ENCODE results near the gene SERTAD1. TPM values are rescaled to one million over a fixed set of nuclear protein-coding genes. Genes with fewer than 3 reads are reported as not detected.

The SERTAD1 gene
- total RNA-seq, 1 donor from 2014 or later, result 3.2 TPM

GRCh38 chr19:40393894-40394815, 31.6 kb downstream of the SERTAD1 start:
- no peaks in the 10 kb centered on the region for H3K9me3 Mint-ChIP-seq
- DNase-seq (ENCODE audit: low read depth, low spot score), result no peak
- peak overlapping the region; percentile 84 for H3K27ac Mint-ChIP-seq (ENCODE audit: unreplicated experiment)
- no peaks in the 10 kb centered on the region for H3K27me3 Mint-ChIP-seq (ENCODE audit: low read depth)
- H3K4me1 Mint-ChIP-seq, result peaks cover 3% of the 10 kb centered on the region
- no peaks in the 10 kb centered on the region for H3K36me3 Mint-ChIP-seq (ENCODE audit: low read depth)
- H3K4me3 Mint-ChIP-seq, result no peak overlapping the region
- TF ChIP-seq CTCF (conservative IDR thresholded peaks at IDR 0.05), result no peak

- Mint-ChIP-seq H3K4me3 (no peak overlapping the region), H3K4me1 (no peaks in the 10 kb centered on the region), H3K27me3 (ENCODE audit: low read depth) (no peaks in the 10 kb centered on the region), H3K9me3 (no peaks in the 10 kb centered on the region), H3K27ac (ENCODE audit: unreplicated experiment) (peak overlapping the region; percentile 84), H3K36me3 (ENCODE audit: low read depth) (no peaks in the 10 kb centered on the region)
- TF ChIP-seq CTCF (conservative IDR thresholded peaks at IDR 0.05), result no peak
- no peak for DNase-seq (ENCODE audit: low read depth, low spot score)
Measured at GRCh38 chr19:40392894-40393517, 32.8 kb downstream of the SERTAD1 start.

- Mint-ChIP-seq H3K27me3 (ENCODE audit: low read depth) (no peaks in the 10 kb centered on the region), H3K9me3 (no peaks in the 10 kb centered on the region), H3K4me1 (no peaks in the 10 kb centered on the region), H3K36me3 (ENCODE audit: low read depth) (no peaks in the 10 kb centered on the region), H3K27ac (ENCODE audit: unreplicated experiment) (no peak overlapping the region), H3K4me3 (no peak overlapping the region)
- no peak for TF ChIP-seq CTCF (conservative IDR thresholded peaks at IDR 0.05)
- no peak for DNase-seq (ENCODE audit: low read depth, low spot score)
Measured at GRCh38 chr19:40392123-40392522, 33.7 kb downstream of the SERTAD1 start.

GRCh38 chr19:40390084-40390742, 35.6 kb downstream of the SERTAD1 start, which contains the start of gene HIPK4:
HIPK4 (minus strand) TSS chr19:40390181; CDS start chr19:40389902, 279 bp downstream.
- DNase-seq (ENCODE audit: low read depth, low spot score), result no peak
- no peak for TF ChIP-seq CTCF (conservative IDR thresholded peaks at IDR 0.05)
- no peak within 1 kb of the TSS for H3K27ac Mint-ChIP-seq (ENCODE audit: unreplicated experiment)
- H3K4me1 Mint-ChIP-seq, result no peaks in the 10 kb centered on the region
- no peaks in the 10 kb centered on the region for H3K9me3 Mint-ChIP-seq
- no peak within 1 kb of the TSS for H3K4me3 Mint-ChIP-seq
- no peaks in the 10 kb centered on the region for H3K36me3 Mint-ChIP-seq (ENCODE audit: low read depth)
- H3K27me3 Mint-ChIP-seq (ENCODE audit: low read depth), result no peaks in the 10 kb centered on the region

GRCh38 chr19:40389404-40390083, 36.2 kb downstream of the SERTAD1 start:
- DNase-seq (ENCODE audit: low read depth, low spot score), result no peak
- TF ChIP-seq CTCF (conservative IDR thresholded peaks at IDR 0.05), result no peak
- Mint-ChIP-seq H3K27me3 (ENCODE audit: low read depth) (no peaks in the 10 kb centered on the region), H3K9me3 (no peaks in the 10 kb centered on the region), H3K4me3 (no peak overlapping the region), H3K27ac (ENCODE audit: unreplicated experiment) (no peak overlapping the region), H3K4me1 (no peaks in the 10 kb centered on the region), H3K36me3 (ENCODE audit: low read depth) (no peaks in the 10 kb centered on the region)
